ENCODE results near the gene EPN2.

Gene EPN2

GRCh38 chr17:19359856-19360255 is 122.7 kb downstream of the EPN2 start:
- H3K9ac ChIP-seq (ENCODE audit: low read length), result no peak overlapping the region
- no peaks in the 10 kb centered on the region for H3K9me3 ChIP-seq (ENCODE audit: control insufficient read depth, low read length)
- no peak for DNase-seq (ENCODE audit: low read depth)
- no peaks in the 10 kb centered on the region for H3K36me3 ChIP-seq (ENCODE audit: control insufficient read depth, insufficient read depth, low read length, severe bottlenecking)
- H3K4me3 ChIP-seq (ENCODE audit: low read length), result no peak overlapping the region
- no peaks in the 10 kb centered on the region for H3K27me3 ChIP-seq (replicated peaks; ENCODE audit: control insufficient read depth, insufficient read depth, low read length)
- peaks cover 15% of the 10 kb centered on the region for H3K4me1 ChIP-seq (ENCODE audit: control insufficient read depth, insufficient read depth, low read length)

- Histone ChIP-seq H3K4me3 (ENCODE audit: low read length) (no peak overlapping the region), H3K9me3 (ENCODE audit: control insufficient read depth, low read length) (no peaks in the 10 kb centered on the region), H3K36me3 (ENCODE audit: control insufficient read depth, insufficient read depth, low read length, severe bottlenecking) (no peaks in the 10 kb centered on the region), H3K9ac (ENCODE audit: low read length) (no peak overlapping the region), H3K27me3 (replicated peaks; ENCODE audit: control insufficient read depth, insufficient read depth, low read length) (no peaks in the 10 kb centered on the region), H3K4me1 (ENCODE audit: control insufficient read depth, insufficient read depth, low read length) (peaks cover 18% of the 10 kb centered on the region)
- DNase-seq (ENCODE audit: low read depth), result no peak
These were observed 123.6 kb downstream of the EPN2 start for GRCh38 chr17:19360772-19361171.

- Histone ChIP-seq H3K9me3 (ENCODE audit: control insufficient read depth, low read length) (no peaks in the 10 kb centered on the region), H3K4me3 (ENCODE audit: low read length) (no peak overlapping the region), H3K27me3 (replicated peaks; ENCODE audit: control insufficient read depth, insufficient read depth, low read length) (no peaks in the 10 kb centered on the region), H3K9ac (ENCODE audit: low read length) (no peak overlapping the region), H3K4me1 (ENCODE audit: control insufficient read depth, insufficient read depth, low read length) (peaks cover 18% of the 10 kb centered on the region), H3K36me3 (ENCODE audit: control insufficient read depth, insufficient read depth, low read length, severe bottlenecking) (no peaks in the 10 kb centered on the region)
- DNase-seq (ENCODE audit: low read depth), result no peak
These were observed 124.2 kb downstream of the EPN2 start for GRCh38 chr17:19361326-19361725.

GRCh38 chr17:19361944-19362276 is 124.7 kb downstream of the EPN2 start:
- DNase-seq (ENCODE audit: low read depth), result no peak

GRCh38 chr17:19362277-19363113 is 125.3 kb downstream of the EPN2 start, which contains the start of gene B9D1:
Gene B9D1, minus strand, starts transcription at chr17:19362723. Its CDS starts 154 bp downstream, at chr17:19362569.
- Histone ChIP-seq H3K36me3 (ENCODE audit: control insufficient read depth, insufficient read depth, low read length, severe bottlenecking) (no peaks in the 10 kb centered on the region), H3K4me3 (ENCODE audit: low read length) (peak within 1 kb of the TSS; percentile 88), H3K9ac (ENCODE audit: low read length) (peak within 1 kb of the TSS; percentile 84), H3K9me3 (ENCODE audit: control insufficient read depth, low read length) (no peaks in the 10 kb centered on the region), H3K27me3 (replicated peaks; ENCODE audit: control insufficient read depth, insufficient read depth, low read length) (no peaks in the 10 kb centered on the region), H3K4me1 (ENCODE audit: control insufficient read depth, insufficient read depth, low read length) (peaks cover 18% of the 10 kb centered on the region)
- peak; percentile 95 for DNase-seq (ENCODE audit: low read depth)

More at GRCh38 chr17:19361944-19362276, 124.7 kb downstream of the EPN2 start:
- H3K4me1 ChIP-seq (ENCODE audit: control insufficient read depth, insufficient read depth, low read length), result peaks cover 18% of the 10 kb centered on the region
- H3K36me3 ChIP-seq (ENCODE audit: control insufficient read depth, insufficient read depth, low read length, severe bottlenecking), result no peaks in the 10 kb centered on the region
- no peaks in the 10 kb centered on the region for H3K9me3 ChIP-seq (ENCODE audit: control insufficient read depth, low read length)
- peak overlapping the region; percentile 84 for H3K9ac ChIP-seq (ENCODE audit: low read length)
- H3K27me3 ChIP-seq (replicated peaks; ENCODE audit: control insufficient read depth, insufficient read depth, low read length), result no peaks in the 10 kb centered on the region
- H3K4me3 ChIP-seq (ENCODE audit: low read length), result peak overlapping the region; percentile 88

- no peaks in the 10 kb centered on the region for H3K36me3 ChIP-seq (ENCODE audit: control insufficient read depth, insufficient read depth, low read length, severe bottlenecking)
- peaks cover 18% of the 10 kb centered on the region for H3K4me1 ChIP-seq (ENCODE audit: control insufficient read depth, insufficient read depth, low read length)
- H3K9me3 ChIP-seq (ENCODE audit: control insufficient read depth, low read length), result no peaks in the 10 kb centered on the region
- H3K4me3 ChIP-seq (ENCODE audit: low read length), result peak overlapping the region; percentile 88
- H3K27me3 ChIP-seq (replicated peaks; ENCODE audit: control insufficient read depth, insufficient read depth, low read length), result no peaks in the 10 kb centered on the region
- no peak for DNase-seq (ENCODE audit: low read depth)
- H3K9ac ChIP-seq (ENCODE audit: low read length), result peak overlapping the region; percentile 84
These were observed 125.9 kb downstream of the EPN2 start for GRCh38 chr17:19363114-19363438.

GRCh38 chr17:19363460-19364035 is 126.4 kb downstream of the EPN2 start:
- Histone ChIP-seq H3K9me3 (ENCODE audit: control insufficient read depth, low read length) (no peaks in the 10 kb centered on the region), H3K36me3 (ENCODE audit: control insufficient read depth, insufficient read depth, low read length, severe bottlenecking) (no peaks in the 10 kb centered on the region), H3K9ac (ENCODE audit: low read length) (peak overlapping the region; percentile 84), H3K4me1 (ENCODE audit: control insufficient read depth, insufficient read depth, low read length) (peaks cover 18% of the 10 kb centered on the region), H3K27me3 (replicated peaks; ENCODE audit: control insufficient read depth, insufficient read depth, low read length) (no peaks in the 10 kb centered on the region), H3K4me3 (ENCODE audit: low read length) (no peak overlapping the region)
- DNase-seq (ENCODE audit: low read depth), result no peak

GRCh38 chr17:19364699-19365498 is 127.7 kb downstream of the EPN2 start:
- peak; percentile 53 for DNase-seq (ENCODE audit: low read depth)
- Histone ChIP-seq H3K4me1 (ENCODE audit: control insufficient read depth, insufficient read depth, low read length) (peaks cover 18% of the 10 kb centered on the region), H3K4me3 (ENCODE audit: low read length) (no peak overlapping the region), H3K27me3 (replicated peaks; ENCODE audit: control insufficient read depth, insufficient read depth, low read length) (no peaks in the 10 kb centered on the region), H3K9ac (ENCODE audit: low read length) (no peak overlapping the region), H3K9me3 (ENCODE audit: control insufficient read depth, low read length) (no peaks in the 10 kb centered on the region), H3K36me3 (ENCODE audit: control insufficient read depth, insufficient read depth, low read length, severe bottlenecking) (no peaks in the 10 kb centered on the region)

- Histone ChIP-seq H3K9me3 (ENCODE audit: control insufficient read depth, low read length) (no peaks in the 10 kb centered on the region), H3K9ac (ENCODE audit: low read length) (no peak overlapping the region), H3K4me1 (ENCODE audit: control insufficient read depth, insufficient read depth, low read length) (peaks cover 18% of the 10 kb centered on the region), H3K4me3 (ENCODE audit: low read length) (no peak overlapping the region), H3K27me3 (replicated peaks; ENCODE audit: control insufficient read depth, insufficient read depth, low read length) (no peaks in the 10 kb centered on the region), H3K36me3 (ENCODE audit: control insufficient read depth, insufficient read depth, low read length, severe bottlenecking) (no peaks in the 10 kb centered on the region)
- DNase-seq (ENCODE audit: low read depth), result no peak
These were observed 128.3 kb downstream of the EPN2 start for GRCh38 chr17:19365499-19365817.

GRCh38 chr17:19365833-19366636 is 128.9 kb downstream of the EPN2 start:
- Histone ChIP-seq H3K36me3 (ENCODE audit: control insufficient read depth, insufficient read depth, low read length, severe bottlenecking) (no peaks in the 10 kb centered on the region), H3K9me3 (ENCODE audit: control insufficient read depth, low read length) (no peaks in the 10 kb centered on the region), H3K4me3 (ENCODE audit: low read length) (no peak overlapping the region), H3K4me1 (ENCODE audit: control insufficient read depth, insufficient read depth, low read length) (peaks cover 24% of the 10 kb centered on the region), H3K27me3 (replicated peaks; ENCODE audit: control insufficient read depth, insufficient read depth, low read length) (no peaks in the 10 kb centered on the region), H3K9ac (ENCODE audit: low read length) (no peak overlapping the region)
- no peak for DNase-seq (ENCODE audit: low read depth)

- Histone ChIP-seq H3K9me3 (ENCODE audit: control insufficient read depth, low read length) (no peaks in the 10 kb centered on the region), H3K36me3 (ENCODE audit: control insufficient read depth, insufficient read depth, low read length, severe bottlenecking) (no peaks in the 10 kb centered on the region), H3K4me3 (ENCODE audit: low read length) (no peak overlapping the region), H3K9ac (ENCODE audit: low read length) (no peak overlapping the region), H3K4me1 (ENCODE audit: control insufficient read depth, insufficient read depth, low read length) (peaks cover 23% of the 10 kb centered on the region), H3K27me3 (replicated peaks; ENCODE audit: control insufficient read depth, insufficient read depth, low read length) (no peaks in the 10 kb centered on the region)
- no peak for DNase-seq (ENCODE audit: low read depth)
These were observed 129.4 kb downstream of the EPN2 start for GRCh38 chr17:19366637-19366972.

Measured in adipocyte (in vitro differentiated cells).